ENCODE measurements around the gene RAB6A.

DNA sequence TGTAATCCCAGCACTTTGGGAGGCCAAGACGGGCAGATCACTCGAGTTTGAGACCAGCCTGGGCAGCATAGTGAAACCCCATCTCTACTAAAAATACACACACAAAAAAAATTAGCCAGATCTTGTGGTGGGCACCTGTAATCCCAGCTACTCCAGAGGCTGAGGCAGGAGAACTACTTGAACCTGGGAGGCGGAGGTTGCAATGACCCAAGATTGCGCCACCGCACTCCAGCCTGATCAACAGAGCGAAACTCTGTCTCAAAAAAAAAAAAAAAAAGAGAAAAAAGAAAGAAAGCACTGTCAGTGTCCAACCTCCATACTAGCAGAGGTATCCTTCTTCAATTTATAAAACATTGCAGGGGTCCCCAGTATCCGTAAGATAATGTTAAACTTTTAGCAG, 17.8 kb downstream of the RAB6A start:
- TF ChIP-seq CTCF (IDR thresholded peaks at IDR 0.05) (no peak), ZFX (IDR thresholded peaks at IDR 0.05; ENCODE audit: borderline replicate concordance) (no peak)
